Colonic mucosa (tissue), 4 donors: ENCODE results near the gene DMD. TPM values are rescaled to one million over a fixed set of nuclear protein-coding genes. Genes with fewer than 3 reads are reported as not detected.

ENCODE experiments used
- DNase-seq: peaks from one replicate; pipeline ENCODE4 v3.0.0-alpha.2; 2020
- H3K27ac ChIP-seq: fragments of 200-600 bp; one replicate; pipeline ENCODE4 v1.8.0; 2021
- H3K27me3 ChIP-seq: fragments of 200-600 bp; one replicate; pipeline ENCODE4 v1.8.0; 2021
- H3K36me3 ChIP-seq: fragments of 200-600 bp; one replicate; pipeline ENCODE4 v1.8.0; 2021
- H3K4me1 ChIP-seq: fragments of 200-600 bp; one replicate; pipeline ENCODE4 v1.8.0; 2021; ENCODE audit warnings: mild to moderate bottlenecking
- H3K4me3 ChIP-seq: fragments of 200-600 bp; one replicate; pipeline ENCODE4 v1.8.0; 2021
- H3K9ac ChIP-seq, 2 donors: one replicate each; pipeline ENCODE4 v1.7.0; 2013; ENCODE audit warnings: control low read depth in 2 of 2, low read depth in 2 of 2, low read length in 2 of 2
- H3K9me3 ChIP-seq: fragments of 200-600 bp; one replicate; pipeline ENCODE4 v1.8.0; 2021
- CTCF ChIP-seq: fragments of 200-600 bp; IDR thresholded peaks from one replicate; pipeline ENCODE4 v1.8.0; 2022; ENCODE audit warnings: antibody characterized with exemption, mild to moderate bottlenecking
- intact Hi-C: fragments of 100-400 bp; cut with DNase I; formaldehyde crosslinking; loops from one replicate; pipeline ENCODE4 v1.14.1; 2022
- total RNA-seq, 2 donors: library from RNA; stranded (reverse); fragmentation: NEBNext Ultra II Directional in 1 of 2; extraction: Animal tissue kit (Norgen Biotek cat#: 25700) in 1 of 2; gene quantifications; one replicate each; pipeline ENCODE4 v1.2.1, GENCODE V29; 2021
- donor health status: healthy.
- donor health status: DM: no; HTN: no; CAD: no.
- donor health status: DM: no; HTN: no; CAD: no.

Gene DMD
- total RNA-seq, 2 donors from 2014 or later, result 7.3 to 24.5 TPM

DNA sequence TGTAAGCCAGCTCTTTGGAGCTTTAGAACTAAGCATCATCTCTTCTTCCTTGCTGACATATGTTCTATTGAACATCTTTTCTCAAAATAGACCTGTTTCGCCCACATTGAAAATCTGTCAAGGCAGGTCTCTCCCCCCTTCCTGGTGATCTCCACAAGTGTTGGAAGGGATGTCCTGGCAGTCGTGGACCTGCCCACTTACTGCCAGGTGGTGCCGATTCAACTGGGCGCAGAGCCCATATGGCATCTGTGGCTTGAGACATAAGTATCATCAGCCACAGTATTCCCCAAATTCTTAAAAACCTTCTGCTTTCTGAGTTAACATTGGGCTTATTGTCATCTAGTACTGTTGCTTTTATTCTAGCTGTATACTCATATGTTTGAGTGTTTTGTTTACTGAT is 1170.2 kb downstream of the DMD start:
- TF ChIP-seq CTCF, result no peak
- Histone ChIP-seq H3K27me3 (no peaks in the 10 kb centered on the region), H3K36me3 (no peaks in the 10 kb centered on the region), H3K9me3 (no peaks in the 10 kb centered on the region), H3K4me3 (no peak overlapping the region), H3K27ac (no peak overlapping the region), H3K9ac (no peak overlapping the region), H3K4me1 (no peaks in the 10 kb centered on the region)
- intact Hi-C loops, result no loop called here
- DNase-seq, result no peak

DNA sequence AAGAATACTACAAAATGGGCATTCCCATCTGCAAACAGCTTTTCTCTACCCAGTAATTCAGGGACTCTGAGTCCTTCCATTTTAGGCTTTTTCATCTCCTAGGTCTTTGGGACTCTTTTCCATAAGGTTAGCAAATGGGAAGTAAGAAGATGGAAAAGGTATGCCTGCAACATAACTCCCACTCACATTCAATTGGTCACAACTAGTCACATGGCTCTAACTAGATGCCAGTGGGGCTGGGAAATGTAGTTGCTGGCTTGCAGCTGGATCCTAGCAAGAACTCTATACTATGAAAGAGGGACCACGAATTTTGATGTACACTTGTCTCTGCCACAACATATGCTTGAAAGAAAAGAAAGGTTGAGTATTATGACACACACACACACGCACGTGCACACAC is 1184.6 kb downstream of the DMD start:
- TF ChIP-seq CTCF, result no peak
- Histone ChIP-seq H3K9me3 (no peaks in the 10 kb centered on the region), H3K27ac (no peak overlapping the region), H3K9ac (no peak overlapping the region), H3K27me3 (no peaks in the 10 kb centered on the region), H3K36me3 (no peaks in the 10 kb centered on the region), H3K4me3 (no peak overlapping the region), H3K4me1 (no peaks in the 10 kb centered on the region)
- intact Hi-C loops, result no loop called here
- DNase-seq, result no peak

DNA sequence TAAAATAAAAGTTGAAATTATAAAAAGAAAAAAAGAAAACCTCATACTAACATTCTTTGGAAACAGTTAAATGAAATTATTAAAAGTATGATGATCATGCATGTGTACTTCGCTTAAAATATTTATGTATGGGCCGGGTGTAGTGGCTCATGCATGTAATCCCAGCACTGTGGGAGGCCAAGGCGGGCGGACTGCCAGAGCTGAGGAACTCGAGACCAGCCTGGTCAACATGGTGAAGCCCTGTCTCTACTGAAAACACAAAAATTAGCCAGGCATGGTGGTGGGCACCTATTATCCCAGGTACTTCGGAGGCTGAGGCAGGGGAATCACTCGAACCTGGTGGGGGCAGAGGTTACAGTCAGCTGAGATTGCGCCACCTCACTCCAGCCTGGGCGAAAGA is 1187.3 kb downstream of the DMD start:
- no peak overlapping the region for H3K9ac ChIP-seq
- no peaks in the 10 kb centered on the region for H3K4me1 ChIP-seq
- no peaks in the 10 kb centered on the region for H3K27me3 ChIP-seq
- no peak for TF ChIP-seq CTCF
- no peaks in the 10 kb centered on the region for H3K36me3 ChIP-seq
- H3K9me3 ChIP-seq, result no peaks in the 10 kb centered on the region
- no peak overlapping the region for H3K4me3 ChIP-seq
- intact Hi-C loops, result no loop called here
- H3K27ac ChIP-seq, result no peak overlapping the region
- no peak for DNase-seq

DNA sequence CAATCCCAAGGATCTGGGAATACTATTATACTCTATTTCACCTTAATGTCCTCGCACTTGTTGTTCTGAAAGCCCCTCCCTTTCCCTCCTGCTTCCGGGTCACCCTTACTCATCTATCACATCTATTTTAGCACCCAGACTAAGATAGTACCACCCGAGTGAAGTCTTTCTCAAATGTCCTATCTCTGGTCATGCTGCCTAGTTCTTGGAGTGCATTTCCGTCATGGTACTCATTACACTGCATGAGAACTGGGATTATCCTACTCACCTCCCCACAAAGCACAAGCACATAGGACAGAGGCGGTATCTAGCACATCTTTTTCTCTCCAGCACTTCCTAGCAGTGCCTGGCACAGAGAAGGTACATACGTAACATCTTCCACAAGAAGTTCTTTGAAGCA is 1195.2 kb downstream of the DMD start:
- Histone ChIP-seq H3K4me1 (no peaks in the 10 kb centered on the region), H3K9me3 (no peaks in the 10 kb centered on the region), H3K36me3 (no peaks in the 10 kb centered on the region), H3K9ac (no peak overlapping the region), H3K27me3 (no peaks in the 10 kb centered on the region), H3K27ac (no peak overlapping the region), H3K4me3 (no peak overlapping the region)
- intact Hi-C loops, result no loop called here
- TF ChIP-seq CTCF, result no peak
- DNase-seq, result no peak

- Histone ChIP-seq H3K9me3 (no peaks in the 10 kb centered on the region), H3K27ac (no peak overlapping the region), H3K4me1 (no peaks in the 10 kb centered on the region), H3K36me3 (no peaks in the 10 kb centered on the region), H3K9ac (no peak overlapping the region), H3K27me3 (no peaks in the 10 kb centered on the region), H3K4me3 (no peak overlapping the region)
- TF ChIP-seq CTCF, result no peak
- DNase-seq, result no peak
- intact Hi-C loops, result no loop called here
These were observed 1200.4 kb downstream of the DMD start for GRCh38 chrX:32010948-32011347.

- H3K36me3 ChIP-seq, result no peaks in the 10 kb centered on the region
- DNase-seq, result no peak
- no peak overlapping the region for H3K27ac ChIP-seq
- H3K27me3 ChIP-seq, result no peaks in the 10 kb centered on the region
- H3K4me1 ChIP-seq, result no peaks in the 10 kb centered on the region
- H3K4me3 ChIP-seq, result no peak overlapping the region
- intact Hi-C loops, result no loop called here
- no peaks in the 10 kb centered on the region for H3K9me3 ChIP-seq
- no peak for TF ChIP-seq CTCF
- no peak overlapping the region for H3K9ac ChIP-seq
These were observed 1201.1 kb downstream of the DMD start for GRCh38 chrX:32010212-32010611.
